Measurements from ENCODE around the gene C22orf15.

Gene C22orf15

GRCh38 chr22:23783265-23784150 is 20.7 kb downstream of the C22orf15 start:
- H3K4me3 ChIP-seq (ENCODE audit: low read depth, low read length), result no peak overlapping the region
- DNase-seq (ENCODE audit: low read depth), result no peak

GRCh38 chr22:23784215-23784732 is 21.5 kb downstream of the C22orf15 start:
- DNase-seq (ENCODE audit: low read depth), result no peak
- H3K4me3 ChIP-seq (ENCODE audit: low read depth, low read length), result no peak overlapping the region

- peak overlapping the region; percentile 87 for H3K4me3 ChIP-seq (ENCODE audit: low read depth, low read length)
- DNase-seq (ENCODE audit: low read depth), result no peak
Observed at GRCh38 chr22:23786261-23786710, 23.5 kb downstream of the C22orf15 start.

- H3K4me3 ChIP-seq (ENCODE audit: low read depth, low read length), result peak within 1 kb of the TSS; percentile 87
- peak; percentile 65 for DNase-seq (ENCODE audit: low read depth)
Observed at GRCh38 chr22:23786752-23787599, 24.2 kb downstream of the C22orf15 start, which contains the start of gene SMARCB1. SMARCB1 (plus strand) TSS chr22:23786966; CDS start chr22:23787170, 204 bp downstream.

- DNase-seq (ENCODE audit: low read depth), result no peak
- peak overlapping the region; percentile 87 for H3K4me3 ChIP-seq (ENCODE audit: low read depth, low read length)
Observed at GRCh38 chr22:23787600-23787896, 24.8 kb downstream of the C22orf15 start.

GRCh38 chr22:23787910-23788309 is 25.1 kb downstream of the C22orf15 start:
- H3K4me3 ChIP-seq (ENCODE audit: low read depth, low read length), result peak overlapping the region; percentile 87
- DNase-seq (ENCODE audit: low read depth), result no peak

GRCh38 chr22:23789121-23789520 is 26.3 kb downstream of the C22orf15 start:
- DNase-seq (ENCODE audit: low read depth), result no peak
- H3K4me3 ChIP-seq (ENCODE audit: low read depth, low read length), result no peak overlapping the region

GRCh38 chr22:23789638-23790037 is 26.8 kb downstream of the C22orf15 start:
- no peak for DNase-seq (ENCODE audit: low read depth)
- no peak overlapping the region for H3K4me3 ChIP-seq (ENCODE audit: low read depth, low read length)

GRCh38 chr22:23790819-23791737 is 28.3 kb downstream of the C22orf15 start:
- no peak overlapping the region for H3K4me3 ChIP-seq (ENCODE audit: low read depth, low read length)
- no peak for DNase-seq (ENCODE audit: low read depth)

GRCh38 chr22:23791738-23792645 is 29.2 kb downstream of the C22orf15 start:
- H3K4me3 ChIP-seq (ENCODE audit: low read depth, low read length), result no peak overlapping the region
- DNase-seq (ENCODE audit: low read depth), result no peak

GRCh38 chr22:23793326-23793725 is 30.5 kb downstream of the C22orf15 start:
- no peak for DNase-seq (ENCODE audit: low read depth)
- H3K4me3 ChIP-seq (ENCODE audit: low read depth, low read length), result no peak overlapping the region

- DNase-seq (ENCODE audit: low read depth), result peak; percentile 69
- H3K4me3 ChIP-seq (ENCODE audit: low read depth, low read length), result no peak overlapping the region
Observed at GRCh38 chr22:23796461-23796860, 33.7 kb downstream of the C22orf15 start.

GRCh38 chr22:23800297-23801237 is 37.8 kb downstream of the C22orf15 start:
- no peak overlapping the region for H3K4me3 ChIP-seq (ENCODE audit: low read depth, low read length)
- no peak for DNase-seq (ENCODE audit: low read depth)

GRCh38 chr22:23801238-23801821 is 38.5 kb downstream of the C22orf15 start:
- H3K4me3 ChIP-seq (ENCODE audit: low read depth, low read length), result no peak overlapping the region
- DNase-seq (ENCODE audit: low read depth), result no peak

- H3K4me3 ChIP-seq (ENCODE audit: low read depth, low read length), result no peak overlapping the region
- no peak for DNase-seq (ENCODE audit: low read depth)
Observed at GRCh38 chr22:23801886-23802377, 39.1 kb downstream of the C22orf15 start.

- DNase-seq (ENCODE audit: low read depth), result no peak
Observed at GRCh38 chr22:23803001-23803819, 40.4 kb downstream of the C22orf15 start.

More at GRCh38 chr22:23803001-23803819, 40.4 kb downstream of the C22orf15 start:
- H3K4me3 ChIP-seq (ENCODE audit: low read depth, low read length), result no peak overlapping the region
